PFSK-1 (cell line): ENCODE results near the gene HERPUD2.

Experiments used
- FOXP2 ChIP-seq: optimal IDR thresholded peaks from 2 replicates; pipeline ENCODE3; 2011; ENCODE audit warnings: borderline replicate concordance, control low read depth, inconsistent platforms; ENCODE audit not compliant: insufficient read depth; ENCODE audit errors: extremely low read length, extremely low read depth
- POLR2AphosphoS5 ChIP-seq: IDR thresholded peaks from 2 replicates; pipeline ENCODE4 v1.6.1; 2012; ENCODE audit warnings: low read depth, mild to moderate bottlenecking, control low read depth, low read length, moderate library complexity
- SIN3A ChIP-seq: IDR thresholded peaks from 2 replicates; pipeline ENCODE4 v1.6.1; 2012; ENCODE audit warnings: mild to moderate bottlenecking, low read length, moderate library complexity, borderline replicate concordance; ENCODE audit not compliant: insufficient read depth
- TAF1 ChIP-seq: IDR thresholded peaks from 2 replicates; pipeline ENCODE4 v1.6.1; 2012; ENCODE audit warnings: low read length, control low read depth, borderline replicate concordance; ENCODE audit not compliant: insufficient read depth
- TF ChIP-seq, protein P1 (sequence below), 2 experiments: IDR thresholded peaks; 2 replicates each; pipeline versions ENCODE4 v1.6.1 to v1.8.0; 2011 to 2012; ENCODE audit warnings: low read depth in 2 of 2, low read length in 2 of 2, control low read depth in 1 of 2, inconsistent platforms in 1 of 2, mild to moderate bottlenecking in 1 of 2, moderate library complexity in 1 of 2; ENCODE audit not compliant: insufficient read depth in 1 of 2

Gene HERPUD2

DNA sequence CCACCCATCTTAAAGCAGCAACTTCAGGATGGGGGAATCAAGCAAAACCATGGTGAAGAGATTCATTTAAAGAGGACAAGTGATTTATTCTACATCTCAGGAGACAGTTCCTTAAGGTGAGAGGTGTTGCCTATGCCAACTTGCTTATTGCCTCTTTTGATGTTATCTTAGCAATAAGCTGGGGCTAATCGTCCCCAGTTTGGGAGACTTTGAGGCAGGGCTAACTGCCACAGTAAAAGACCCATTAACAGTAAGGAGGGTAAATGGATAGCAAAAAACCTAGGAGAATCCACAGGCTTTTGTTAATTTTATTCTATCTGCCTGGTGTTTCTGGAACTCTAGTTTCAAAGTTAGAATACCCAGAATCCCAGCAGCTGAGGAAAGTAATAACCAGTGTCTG lies 22.1 kb upstream of the HERPUD2 start:
- TF ChIP-seq FOXP2 (no peak), SIN3A (no peak), TAF1 (no peak), POLR2AphosphoS5 (no peak)

DNA sequence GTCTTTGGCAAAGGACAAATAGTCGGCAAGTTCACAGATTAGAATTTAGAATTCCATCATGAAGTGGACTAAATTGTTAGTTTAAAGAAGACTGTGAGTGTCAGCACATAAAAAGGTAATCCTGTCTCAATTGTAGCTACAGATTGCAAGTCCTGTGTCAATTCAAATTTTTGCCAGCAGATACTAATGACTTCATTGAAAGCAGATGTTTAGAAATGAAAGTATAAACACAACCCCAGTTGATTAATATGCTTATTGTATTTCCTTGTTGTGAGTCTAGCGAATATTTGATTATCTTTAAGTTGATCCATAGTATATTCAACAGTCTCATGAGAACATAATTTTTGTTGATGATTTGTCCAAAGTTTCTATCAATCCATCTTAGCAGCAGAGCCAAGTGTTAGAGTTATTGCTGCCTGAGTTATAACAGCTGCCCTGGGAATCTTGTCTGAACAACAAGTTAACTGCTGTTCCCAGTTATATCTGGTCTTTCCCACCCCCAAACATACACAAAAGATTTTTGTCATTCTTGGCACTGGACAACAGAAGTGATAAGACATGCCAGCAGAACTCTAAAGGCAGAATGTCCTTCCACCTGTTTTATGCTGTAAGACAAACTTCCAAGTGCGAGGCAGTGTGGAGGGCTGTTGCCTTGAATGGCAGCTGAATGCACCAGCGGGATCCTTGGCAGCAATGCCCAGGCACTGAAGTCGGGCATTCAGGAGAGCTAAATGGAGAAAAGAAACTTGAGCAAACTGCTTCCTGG lies 21.3 kb upstream of the HERPUD2 start:
- TF ChIP-seq FOXP2 (no peak), TAF1 (no peak), POLR2AphosphoS5 (no peak), SIN3A (no peak)
- TF ChIP-seq, protein P1, sequence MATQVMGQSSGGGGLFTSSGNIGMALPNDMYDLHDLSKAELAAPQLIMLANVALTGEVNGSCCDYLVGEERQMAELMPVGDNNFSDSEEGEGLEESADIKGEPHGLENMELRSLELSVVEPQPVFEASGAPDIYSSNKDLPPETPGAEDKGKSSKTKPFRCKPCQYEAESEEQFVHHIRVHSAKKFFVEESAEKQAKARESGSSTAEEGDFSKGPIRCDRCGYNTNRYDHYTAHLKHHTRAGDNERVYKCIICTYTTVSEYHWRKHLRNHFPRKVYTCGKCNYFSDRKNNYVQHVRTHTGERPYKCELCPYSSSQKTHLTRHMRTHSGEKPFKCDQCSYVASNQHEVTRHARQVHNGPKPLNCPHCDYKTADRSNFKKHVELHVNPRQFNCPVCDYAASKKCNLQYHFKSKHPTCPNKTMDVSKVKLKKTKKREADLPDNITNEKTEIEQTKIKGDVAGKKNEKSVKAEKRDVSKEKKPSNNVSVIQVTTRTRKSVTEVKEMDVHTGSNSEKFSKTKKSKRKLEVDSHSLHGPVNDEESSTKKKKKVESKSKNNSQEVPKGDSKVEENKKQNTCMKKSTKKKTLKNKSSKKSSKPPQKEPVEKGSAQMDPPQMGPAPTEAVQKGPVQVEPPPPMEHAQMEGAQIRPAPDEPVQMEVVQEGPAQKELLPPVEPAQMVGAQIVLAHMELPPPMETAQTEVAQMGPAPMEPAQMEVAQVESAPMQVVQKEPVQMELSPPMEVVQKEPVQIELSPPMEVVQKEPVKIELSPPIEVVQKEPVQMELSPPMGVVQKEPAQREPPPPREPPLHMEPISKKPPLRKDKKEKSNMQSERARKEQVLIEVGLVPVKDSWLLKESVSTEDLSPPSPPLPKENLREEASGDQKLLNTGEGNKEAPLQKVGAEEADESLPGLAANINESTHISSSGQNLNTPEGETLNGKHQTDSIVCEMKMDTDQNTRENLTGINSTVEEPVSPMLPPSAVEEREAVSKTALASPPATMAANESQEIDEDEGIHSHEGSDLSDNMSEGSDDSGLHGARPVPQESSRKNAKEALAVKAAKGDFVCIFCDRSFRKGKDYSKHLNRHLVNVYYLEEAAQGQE (IDR thresholded peaks at IDR 0.05; ENCODE audit: insufficient read depth in 1 of 2, low read depth in 2 of 2, low read length in 2 of 2): no peak

- TF ChIP-seq, protein P1 (IDR thresholded peaks at IDR 0.05; ENCODE audit: insufficient read depth in 1 of 2, low read depth in 2 of 2, low read length in 2 of 2): no peak
- TF ChIP-seq FOXP2: no peak
- TF ChIP-seq TAF1: no peak
- TF ChIP-seq SIN3A: no peak
- no peak for TF ChIP-seq POLR2AphosphoS5
Measured at GRCh38 chr7:35714862-35715261, 19.9 kb upstream of the HERPUD2 start.

- TF ChIP-seq, protein P1 (IDR thresholded peaks at IDR 0.05; ENCODE audit: insufficient read depth in 1 of 2, low read depth in 2 of 2, low read length in 2 of 2): no peak
- TF ChIP-seq FOXP2: no peak
Measured at GRCh38 chr7:35714407-35714806, 19.5 kb upstream of the HERPUD2 start.

- TF ChIP-seq TAF1: no peak
Measured at GRCh38 chr7:35712563-35713226, 17.8 kb upstream of the HERPUD2 start.

- TF ChIP-seq POLR2AphosphoS5: no peak
- no peak for TF ChIP-seq TAF1
- TF ChIP-seq FOXP2: no peak
- TF ChIP-seq SIN3A: no peak
- TF ChIP-seq, protein P1 (IDR thresholded peaks at IDR 0.05; ENCODE audit: insufficient read depth in 1 of 2, low read depth in 2 of 2, low read length in 2 of 2): no peak
Measured at GRCh38 chr7:35707422-35707821, 12.5 kb upstream of the HERPUD2 start.
